Measurements from ENCODE around the gene LHB.
"Not testable (repeated sequence)": the region's sequence is repeated elsewhere in the genome, so short reads cannot be mapped to it uniquely, and the experiment has no call there.

LHB gene

GRCh38 chr19:49042177-49042576 is 25.3 kb upstream of the LHB start:
- no peak for TF ChIP-seq CTCF (conservative IDR thresholded peaks at IDR 0.05; ENCODE audit: low read length)
- TF ChIP-seq EZH2phosphoT487 (IDR thresholded peaks at IDR 0.05; ENCODE audit: borderline replicate concordance): no peak
- no peaks in the 10 kb centered on the region for H3K9me2 ChIP-seq (replicated peaks; ENCODE audit: low read depth, low read length)
- no peak overlapping the region for H2AFZ ChIP-seq (ENCODE audit: low read length)
- no peaks in the 10 kb centered on the region for H3K27me3 ChIP-seq (ENCODE audit: insufficient read depth, low read length, poor library complexity, severe bottlenecking)
- no peak overlapping the region for H3K4me2 ChIP-seq (ENCODE audit: low read depth, low read length, poor library complexity, severe bottlenecking)
- no peaks in the 10 kb centered on the region for H3K4me1 ChIP-seq (ENCODE audit: insufficient read depth, low read length, poor library complexity, severe bottlenecking)
- H3K9me3 ChIP-seq (ENCODE audit: insufficient read depth, low read depth, low read length): no peaks in the 10 kb centered on the region
- no peak overlapping the region for H3K4me3 ChIP-seq (ENCODE audit: low read length, poor library complexity, severe bottlenecking)
- no peaks in the 10 kb centered on the region for H3K79me2 ChIP-seq (ENCODE audit: insufficient read depth, low read length)
- no peaks in the 10 kb centered on the region for H3F3A ChIP-seq (ENCODE audit: low read depth)
- H4K20me1 ChIP-seq (ENCODE audit: insufficient read depth, low read length, poor library complexity, severe bottlenecking): no peaks in the 10 kb centered on the region
- no peak overlapping the region for H3K9ac ChIP-seq (ENCODE audit: low read depth, low read length, poor library complexity, severe bottlenecking)
- H3K36me3 ChIP-seq (ENCODE audit: insufficient read depth, low read length): no peaks in the 10 kb centered on the region

- H3K9me3 ChIP-seq (ENCODE audit: insufficient read depth, low read depth, low read length); H3K4me2 ChIP-seq (ENCODE audit: low read depth, low read length, poor library complexity, severe bottlenecking); H3K36me3 ChIP-seq (ENCODE audit: insufficient read depth, low read length); H4K20me1 ChIP-seq (ENCODE audit: insufficient read depth, low read length, poor library complexity, severe bottlenecking); H3K4me1 ChIP-seq (ENCODE audit: insufficient read depth, low read length, poor library complexity, severe bottlenecking); H3F3A ChIP-seq (ENCODE audit: low read depth); H3K9ac ChIP-seq (ENCODE audit: low read depth, low read length, poor library complexity, severe bottlenecking); H3K79me2 ChIP-seq (ENCODE audit: insufficient read depth, low read length); H3K4me3 ChIP-seq (ENCODE audit: low read length, poor library complexity, severe bottlenecking); H3K27me3 ChIP-seq (ENCODE audit: insufficient read depth, low read length, poor library complexity, severe bottlenecking); H2AFZ ChIP-seq (ENCODE audit: low read length); H3K9me2 ChIP-seq (replicated peaks; ENCODE audit: low read depth, low read length): not testable (repeated sequence)
Observed at GRCh38 chr19:49039736-49040135, 22.8 kb upstream of the LHB start.

DNA sequence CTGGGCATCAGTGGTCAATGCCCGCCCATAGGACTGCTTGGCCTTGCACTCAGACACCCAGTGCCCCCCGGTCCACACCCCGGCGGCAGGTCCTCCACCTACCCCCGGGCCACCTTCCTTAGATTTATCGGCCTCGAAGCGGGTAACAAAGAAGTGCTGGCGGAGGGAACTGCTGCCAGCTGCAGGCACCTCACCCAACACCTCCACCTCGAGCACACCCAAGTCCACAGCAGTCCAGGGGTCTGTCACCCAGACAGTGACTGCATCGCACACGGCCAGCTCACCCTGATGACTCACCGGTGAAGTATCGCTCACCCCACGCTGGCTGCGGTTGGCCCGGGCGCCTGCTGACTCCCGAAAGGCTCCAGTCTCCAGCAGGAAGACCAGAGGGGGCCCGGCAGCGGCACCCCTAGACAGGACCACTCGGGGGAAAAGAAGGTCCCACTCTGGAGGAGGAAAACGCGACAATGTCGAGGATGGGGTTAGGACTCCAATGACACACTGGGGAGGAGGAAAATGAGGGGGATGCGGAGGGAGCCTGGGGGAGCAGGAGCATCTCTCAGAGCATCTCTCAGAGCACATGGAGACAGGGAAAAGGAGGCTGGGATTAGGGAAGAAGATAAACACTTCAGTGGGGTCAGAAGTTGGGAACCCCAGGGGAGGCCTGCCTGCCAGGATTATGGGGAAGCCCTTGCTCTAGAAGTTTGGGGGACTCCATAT is 21.8 kb upstream of the LHB start:
- not testable (repeated sequence) for H4K20me1 ChIP-seq (ENCODE audit: insufficient read depth, low read length, poor library complexity, severe bottlenecking); H3F3A ChIP-seq (ENCODE audit: low read depth); H3K36me3 ChIP-seq (ENCODE audit: insufficient read depth, low read length); H3K9ac ChIP-seq (ENCODE audit: low read depth, low read length, poor library complexity, severe bottlenecking); H3K4me1 ChIP-seq (ENCODE audit: insufficient read depth, low read length, poor library complexity, severe bottlenecking); H3K79me2 ChIP-seq (ENCODE audit: insufficient read depth, low read length); H3K9me3 ChIP-seq (ENCODE audit: insufficient read depth, low read depth, low read length); H3K9me2 ChIP-seq (replicated peaks; ENCODE audit: low read depth, low read length); H3K27me3 ChIP-seq (ENCODE audit: insufficient read depth, low read length, poor library complexity, severe bottlenecking); H2AFZ ChIP-seq (ENCODE audit: low read length); H3K4me3 ChIP-seq (ENCODE audit: low read length, poor library complexity, severe bottlenecking); H3K4me2 ChIP-seq (ENCODE audit: low read depth, low read length, poor library complexity, severe bottlenecking)

DNA sequence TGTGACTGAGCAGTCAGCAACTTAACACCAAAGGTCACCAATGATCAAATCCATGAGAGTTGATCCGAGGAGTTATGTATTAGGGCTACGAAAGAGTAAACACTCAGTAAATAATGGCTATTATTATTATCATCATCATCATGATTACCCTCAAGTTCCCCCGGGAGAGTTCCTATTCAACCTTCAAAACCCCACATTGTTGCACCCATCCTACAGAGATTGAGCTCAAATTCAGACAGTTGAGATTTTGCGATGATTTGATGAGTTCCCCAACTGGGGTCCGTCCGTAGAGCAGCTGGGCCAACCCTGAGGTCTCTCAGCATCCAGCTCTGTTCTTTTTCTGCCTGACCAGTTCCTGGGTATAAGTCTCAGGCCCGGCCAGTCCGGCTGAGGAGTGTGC is 21.2 kb upstream of the LHB start:
- not testable (repeated sequence) for H3K27me3 ChIP-seq (ENCODE audit: insufficient read depth, low read length, poor library complexity, severe bottlenecking); H4K20me1 ChIP-seq (ENCODE audit: insufficient read depth, low read length, poor library complexity, severe bottlenecking); H3K79me2 ChIP-seq (ENCODE audit: insufficient read depth, low read length); H3K4me2 ChIP-seq (ENCODE audit: low read depth, low read length, poor library complexity, severe bottlenecking); H3F3A ChIP-seq (ENCODE audit: low read depth); H3K9me3 ChIP-seq (ENCODE audit: insufficient read depth, low read depth, low read length); H2AFZ ChIP-seq (ENCODE audit: low read length); H3K9me2 ChIP-seq (replicated peaks; ENCODE audit: low read depth, low read length); H3K36me3 ChIP-seq (ENCODE audit: insufficient read depth, low read length); H3K4me3 ChIP-seq (ENCODE audit: low read length, poor library complexity, severe bottlenecking); H3K9ac ChIP-seq (ENCODE audit: low read depth, low read length, poor library complexity, severe bottlenecking); H3K4me1 ChIP-seq (ENCODE audit: insufficient read depth, low read length, poor library complexity, severe bottlenecking)
